Kidney epithelial cell (primary cell): ENCODE data around the gene SPTBN1. TPM values are rescaled to one million over a fixed set of nuclear protein-coding genes. Genes with fewer than 3 reads are reported as not detected.

Experiments used
- DNase-seq: peaks from one replicate; pipeline ENCODE4 v3.0.0-alpha.2; 2010; ENCODE audit warnings: low read depth
- H3K27me3 ChIP-seq: 2 replicates; pipeline ENCODE4 v1.6.0; 2011; ENCODE audit warnings: low read length; ENCODE audit not compliant: control insufficient read depth, insufficient read depth
- H3K36me3 ChIP-seq: 2 replicates; pipeline ENCODE4 v1.5.1; 2011; ENCODE audit warnings: low read length; ENCODE audit not compliant: control insufficient read depth, insufficient read depth
- H3K4me3 ChIP-seq: 2 replicates; pipeline ENCODE4 v1.5.1; 2011; ENCODE audit warnings: low read depth, mild to moderate bottlenecking, control low read depth, low read length
- total RNA-seq: library from RNA; depleted of rRNA; stranded (reverse); fragments of >200 nt; gene quantifications from 2 replicates; pipeline ENCODE4 v1.2.3, GENCODE V29; 2015
- TF ChIP-seq, protein P1 (sequence below): IDR thresholded peaks from 2 replicates; pipeline ENCODE4 v1.5.1; 2011; ENCODE audit warnings: mild to moderate bottlenecking, moderate library complexity, low read length, control low read depth, inconsistent platforms; ENCODE audit not compliant: insufficient read depth, poor library complexity, severe bottlenecking

The SPTBN1 gene
- total RNA-seq, 1 donor from 2014 or later = 492 TPM

DNA sequence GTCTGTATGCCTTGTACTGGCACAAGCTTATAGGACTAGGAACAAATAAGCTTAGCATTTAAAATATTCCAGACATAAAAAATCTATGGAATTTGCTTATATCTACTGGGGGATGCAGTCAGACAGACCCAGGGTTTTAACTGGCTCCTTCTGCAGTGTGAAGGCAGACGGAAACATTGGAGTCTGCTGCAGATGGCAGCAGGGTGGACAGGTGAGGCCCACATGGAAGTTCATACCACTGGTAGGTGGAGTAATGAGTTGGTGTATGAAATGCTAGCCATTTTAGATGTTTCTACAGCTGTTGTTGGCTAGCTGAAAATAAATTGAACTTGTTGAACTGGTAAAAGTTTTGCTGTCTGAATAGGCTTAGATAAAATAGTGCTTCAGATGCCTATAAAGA is 17.7 kb downstream of the SPTBN1 start:
- TF ChIP-seq, protein P1, sequence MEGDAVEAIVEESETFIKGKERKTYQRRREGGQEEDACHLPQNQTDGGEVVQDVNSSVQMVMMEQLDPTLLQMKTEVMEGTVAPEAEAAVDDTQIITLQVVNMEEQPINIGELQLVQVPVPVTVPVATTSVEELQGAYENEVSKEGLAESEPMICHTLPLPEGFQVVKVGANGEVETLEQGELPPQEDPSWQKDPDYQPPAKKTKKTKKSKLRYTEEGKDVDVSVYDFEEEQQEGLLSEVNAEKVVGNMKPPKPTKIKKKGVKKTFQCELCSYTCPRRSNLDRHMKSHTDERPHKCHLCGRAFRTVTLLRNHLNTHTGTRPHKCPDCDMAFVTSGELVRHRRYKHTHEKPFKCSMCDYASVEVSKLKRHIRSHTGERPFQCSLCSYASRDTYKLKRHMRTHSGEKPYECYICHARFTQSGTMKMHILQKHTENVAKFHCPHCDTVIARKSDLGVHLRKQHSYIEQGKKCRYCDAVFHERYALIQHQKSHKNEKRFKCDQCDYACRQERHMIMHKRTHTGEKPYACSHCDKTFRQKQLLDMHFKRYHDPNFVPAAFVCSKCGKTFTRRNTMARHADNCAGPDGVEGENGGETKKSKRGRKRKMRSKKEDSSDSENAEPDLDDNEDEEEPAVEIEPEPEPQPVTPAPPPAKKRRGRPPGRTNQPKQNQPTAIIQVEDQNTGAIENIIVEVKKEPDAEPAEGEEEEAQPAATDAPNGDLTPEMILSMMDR = no peak
- Histone ChIP-seq H3K27me3 (no peaks in the 10 kb centered on the region), H3K36me3 (peaks cover 1% of the 10 kb centered on the region), H3K4me3 (no peak overlapping the region)
- no peak for DNase-seq

DNA sequence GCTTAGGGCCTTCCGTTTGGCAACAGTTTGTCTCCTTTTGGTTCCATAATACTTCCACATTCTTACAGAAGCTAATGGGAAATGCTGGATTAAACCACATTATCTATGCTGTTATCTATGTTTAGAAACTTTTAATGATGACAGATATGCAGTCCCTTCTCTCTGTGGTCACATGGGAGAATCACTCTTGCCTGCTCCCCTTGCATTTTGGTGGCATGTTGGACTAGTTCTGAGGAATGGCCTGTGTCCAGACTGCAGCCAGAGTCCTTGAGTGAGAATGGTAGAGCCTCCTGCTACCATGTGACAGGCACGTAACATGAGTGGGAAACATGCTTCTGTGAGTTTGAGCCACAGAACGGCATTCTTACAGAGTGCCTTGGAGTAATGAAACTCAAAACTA is 19.2 kb downstream of the SPTBN1 start:
- Histone ChIP-seq H3K36me3 (peaks cover 1% of the 10 kb centered on the region), H3K27me3 (no peaks in the 10 kb centered on the region), H3K4me3 (no peak overlapping the region)
- TF ChIP-seq, protein P1 = no peak
- no peak for DNase-seq

DNA sequence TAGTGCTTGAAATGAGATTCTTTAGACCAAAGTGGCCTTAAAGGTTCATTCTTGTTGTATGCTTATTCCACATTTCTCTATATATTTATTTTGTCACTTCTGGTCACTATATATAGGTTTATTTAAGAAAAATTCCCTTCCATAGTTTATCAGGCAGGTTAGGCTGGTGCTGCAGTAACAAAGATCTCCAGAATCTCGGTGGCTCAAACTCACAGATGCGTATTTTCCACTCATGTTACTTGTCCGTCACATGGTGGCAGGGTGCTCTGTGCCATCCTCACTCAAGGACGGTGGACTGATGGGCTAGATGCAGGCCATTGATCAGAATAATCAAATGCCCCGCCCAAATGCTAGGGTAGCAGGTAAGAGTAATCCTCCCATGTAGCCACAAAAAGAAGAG is 19.8 kb downstream of the SPTBN1 start:
- Histone ChIP-seq H3K27me3 (no peaks in the 10 kb centered on the region), H3K36me3 (peaks cover 1% of the 10 kb centered on the region), H3K4me3 (no peak overlapping the region)
- TF ChIP-seq, protein P1 = no peak
- DNase-seq = no peak

DNA sequence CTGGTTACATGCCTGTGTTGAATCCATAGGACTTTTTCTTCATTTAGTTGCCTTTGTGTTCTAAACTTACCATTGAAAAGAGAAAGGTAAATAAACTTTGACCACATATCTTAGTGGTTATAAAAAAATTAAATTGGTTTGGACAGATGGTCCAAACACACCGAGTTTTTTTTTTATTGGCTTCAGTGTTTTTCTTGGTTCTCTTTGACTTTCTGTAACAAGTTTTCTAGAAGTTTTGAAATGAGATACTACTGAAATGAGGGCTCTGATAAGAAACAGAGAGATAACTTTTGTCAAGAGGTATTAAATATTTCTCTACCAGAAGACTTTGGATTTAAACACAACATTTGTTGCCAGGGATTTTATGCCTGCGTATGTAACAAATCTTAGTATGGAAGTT is 20.7 kb downstream of the SPTBN1 start:
- no peak for DNase-seq
- no peaks in the 10 kb centered on the region for H3K27me3 ChIP-seq
- no peak overlapping the region for H3K4me3 ChIP-seq
- H3K36me3 ChIP-seq = peaks cover 1% of the 10 kb centered on the region
- TF ChIP-seq, protein P1 = no peak

DNA sequence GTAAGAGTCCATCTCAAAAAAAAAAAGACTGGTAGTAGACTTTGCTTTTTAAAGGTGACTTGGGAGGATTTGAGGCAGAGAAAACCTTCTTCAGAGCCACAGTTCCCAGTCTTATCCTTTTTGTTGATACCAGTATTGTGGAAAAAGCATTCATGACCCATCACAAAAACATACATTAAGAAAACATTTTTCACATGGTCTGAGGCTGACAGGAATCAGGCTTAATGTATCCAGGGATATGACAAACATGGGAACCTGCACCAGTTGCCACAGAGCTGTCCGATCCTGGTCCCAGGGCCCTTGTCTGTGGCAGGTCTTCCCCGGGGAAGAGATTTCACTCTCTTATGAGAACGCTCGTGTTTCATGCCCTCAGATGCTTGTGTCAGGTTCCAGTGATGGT is 21.8 kb downstream of the SPTBN1 start:
- peaks cover 1% of the 10 kb centered on the region for H3K36me3 ChIP-seq
- no peak for DNase-seq
- H3K27me3 ChIP-seq = no peaks in the 10 kb centered on the region
- TF ChIP-seq, protein P1 = no peak
- no peak overlapping the region for H3K4me3 ChIP-seq

DNA sequence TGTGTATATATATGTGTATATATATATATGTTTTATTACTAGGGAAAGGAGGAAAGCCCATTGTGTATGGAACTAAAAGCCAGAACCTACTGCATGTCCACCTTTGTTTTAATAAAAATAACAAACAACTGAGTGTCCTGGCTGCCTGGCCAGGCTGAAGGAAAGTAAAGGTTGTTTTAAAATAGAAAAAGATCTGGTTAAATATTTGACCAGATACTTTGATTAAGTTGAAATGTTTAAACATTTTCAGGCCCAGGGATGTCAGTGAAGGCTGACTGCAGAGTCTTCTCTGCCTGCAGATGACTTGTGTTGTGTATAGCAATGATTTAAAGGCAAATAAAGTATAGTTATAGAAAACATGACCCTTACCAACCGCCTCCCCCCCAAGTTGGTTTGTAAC is 22.8 kb downstream of the SPTBN1 start:
- TF ChIP-seq, protein P1 = no peak
- peaks cover 1% of the 10 kb centered on the region for H3K36me3 ChIP-seq
- no peaks in the 10 kb centered on the region for H3K27me3 ChIP-seq
- H3K4me3 ChIP-seq = no peak overlapping the region
- no peak for DNase-seq
